Smooth muscle cell (in vitro differentiated cells): ENCODE measurements around the gene GATA2. TPM values are rescaled to one million over a fixed set of nuclear protein-coding genes. Genes with fewer than 3 reads are reported as not detected.

ENCODE experiments used
- DNase-seq: peaks from one replicate; lab custom pipeline; 2025; ENCODE audit not compliant: unreplicated experiment; lab: John Stamatoyannopoulos, UW
- H2AFZ ChIP-seq: fragments of 200-600 bp; sonication (generic); 2 replicates; pipeline ENCODE4 v1.6.0; 2016; ENCODE audit warnings: antibody characterized with exemption, low read depth, mild to moderate bottlenecking
- H3F3A ChIP-seq: fragments of 200-600 bp; sonication (generic); 2 replicates; pipeline ENCODE4 v1.6.0; 2017; ENCODE audit warnings: antibody characterized with exemption, low read depth
- H3K27ac ChIP-seq: fragments of 200-600 bp; sonication (generic); 2 replicates; pipeline ENCODE4 v1.5.1; 2016; ENCODE audit warnings: low read depth, mild to moderate bottlenecking
- H3K27me3 ChIP-seq: fragments of 200-600 bp; sonication (generic); 2 replicates; pipeline ENCODE4 v1.6.1; 2016; ENCODE audit warnings: low read depth, mild to moderate bottlenecking
- H3K36me3 ChIP-seq: fragments of 200-600 bp; sonication (generic); 2 replicates; pipeline ENCODE4 v1.5.1; 2016; ENCODE audit warnings: low read depth
- H3K4me1 ChIP-seq: fragments of 200-600 bp; sonication (generic); 2 replicates; pipeline ENCODE4 v1.5.1; 2016; ENCODE audit warnings: low read depth
- H3K4me2 ChIP-seq: fragments of 200-600 bp; sonication (generic); 2 replicates; pipeline ENCODE4 v1.6.0; 2016; ENCODE audit warnings: mild to moderate bottlenecking
- H3K4me3 ChIP-seq: fragments of 200-600 bp; sonication (generic); 2 replicates; pipeline ENCODE4 v1.5.1; 2016; ENCODE audit warnings: mild to moderate bottlenecking
- H3K79me2 ChIP-seq: fragments of 200-600 bp; sonication (generic); 2 replicates; pipeline ENCODE4 v1.6.0; 2016; ENCODE audit warnings: low read depth, mild to moderate bottlenecking
- H3K9ac ChIP-seq: fragments of 200-600 bp; sonication (generic); 2 replicates; pipeline ENCODE4 v1.6.0; 2016; ENCODE audit warnings: low read depth
- H3K9me3 ChIP-seq: fragments of 200-600 bp; sonication (generic); replicated peaks from 2 replicates; pipeline ENCODE4 v1.5.1; 2016; ENCODE audit warnings: low read depth
- H4K20me1 ChIP-seq: fragments of 200-600 bp; sonication (generic); 2 replicates; pipeline ENCODE4 v1.6.0; 2016; ENCODE audit warnings: low read depth
- CTCF ChIP-seq: fragments of 200-600 bp; sonication (generic); IDR thresholded peaks from 2 replicates; pipeline ENCODE4 v1.5.1; 2017; ENCODE audit warnings: borderline replicate concordance, mild to moderate bottlenecking, antibody characterized with exemption; ENCODE audit not compliant: insufficient read depth, poor library complexity, severe bottlenecking
- WGBS: methylation state at CpG from one replicate; pipeline ENCODE4 v1.1.7; 2016; ENCODE audit warnings: low lambda C conversion rate; 5-methylcytosine and 5-hydroxymethylcytosine counted together
- polyA plus RNA-seq: library from polyadenylated mRNA; unstranded; fragments of >200 nt; fragmentation: Nextera tagmentation; extraction: Ambion mirVana; gene quantifications from 2 replicates; pipeline ENCODE4 v1.2.1, GENCODE V29; 2016
- total RNA-seq: library from RNA; depleted of rRNA; stranded (reverse); fragments of >200 nt; gene quantifications from 2 replicates; pipeline ENCODE4 v1.2.3, GENCODE V29; 2014

The GATA2 gene
- total and polyA plus RNA-seq, 2 experiments from 2014 or later, result 5.8 to 6.8 TPM

- no peak overlapping the region for H3K27ac ChIP-seq
- no peak overlapping the region for H3K9ac ChIP-seq
- H2AFZ ChIP-seq, result no peak overlapping the region
- H3K9me3 ChIP-seq, result no peaks in the 10 kb centered on the region
- no peaks in the 10 kb centered on the region for H3F3A ChIP-seq
- H3K36me3 ChIP-seq, result no peaks in the 10 kb centered on the region
- H3K4me1 ChIP-seq, result no peaks in the 10 kb centered on the region
- H4K20me1 ChIP-seq, result no peaks in the 10 kb centered on the region
- no peak for DNase-seq
- no peak overlapping the region for H3K4me2 ChIP-seq
- H3K79me2 ChIP-seq, result no peaks in the 10 kb centered on the region
- no peak overlapping the region for H3K4me3 ChIP-seq
- 56% methylated on average over 6 of the region's 6 CpGs for WGBS
- TF ChIP-seq CTCF, result no peak
- H3K27me3 ChIP-seq, result peaks cover 6% of the 10 kb centered on the region
These were observed 19.9 kb downstream of the GATA2 start for GRCh38 chr3:128473180-128473519.

- H3K9ac ChIP-seq, result no peak overlapping the region
- peaks cover 6% of the 10 kb centered on the region for H3K27me3 ChIP-seq
- WGBS, result 86% methylated on average over 13 of the region's 13 CpGs
These were observed 20.4 kb downstream of the GATA2 start for GRCh38 chr3:128472449-128473179.

GRCh38 chr3:128471720-128472119 is 21.3 kb downstream of the GATA2 start:
- no peaks in the 10 kb centered on the region for H3K9me3 ChIP-seq
- DNase-seq, result no peak
- WGBS, result 80% methylated on average over 3 of the region's 3 CpGs
- H3K36me3 ChIP-seq, result no peaks in the 10 kb centered on the region
- no peak overlapping the region for H3K4me3 ChIP-seq
- H3F3A ChIP-seq, result no peaks in the 10 kb centered on the region
- H3K9ac ChIP-seq, result no peak overlapping the region
- no peaks in the 10 kb centered on the region for H3K4me1 ChIP-seq
- no peaks in the 10 kb centered on the region for H4K20me1 ChIP-seq
- no peak overlapping the region for H3K4me2 ChIP-seq
- H3K27ac ChIP-seq, result no peak overlapping the region
- no peak overlapping the region for H2AFZ ChIP-seq
- H3K79me2 ChIP-seq, result no peaks in the 10 kb centered on the region
- TF ChIP-seq CTCF, result no peak
- peaks cover 9% of the 10 kb centered on the region for H3K27me3 ChIP-seq

More at GRCh38 chr3:128472449-128473179, 20.4 kb downstream of the GATA2 start:
- DNase-seq, result no peak
- TF ChIP-seq CTCF, result no peak
- Histone ChIP-seq H3K79me2 (no peaks in the 10 kb centered on the region), H3K27ac (no peak overlapping the region), H2AFZ (no peak overlapping the region), H4K20me1 (no peaks in the 10 kb centered on the region), H3K4me2 (no peak overlapping the region), H3K4me1 (no peaks in the 10 kb centered on the region), H3F3A (no peaks in the 10 kb centered on the region), H3K4me3 (no peak overlapping the region), H3K36me3 (no peaks in the 10 kb centered on the region), H3K9me3 (no peaks in the 10 kb centered on the region)

- Histone ChIP-seq H3K9me3 (no peaks in the 10 kb centered on the region), H3K27me3 (peaks cover 12% of the 10 kb centered on the region), H2AFZ (no peak overlapping the region), H3K79me2 (no peaks in the 10 kb centered on the region), H3F3A (no peaks in the 10 kb centered on the region), H4K20me1 (no peaks in the 10 kb centered on the region), H3K36me3 (no peaks in the 10 kb centered on the region), H3K4me3 (no peak overlapping the region), H3K4me1 (no peaks in the 10 kb centered on the region), H3K27ac (no peak overlapping the region), H3K4me2 (no peak overlapping the region), H3K9ac (no peak overlapping the region)
- WGBS, result 70% methylated on average over 2 of the region's 2 CpGs
- no peak for DNase-seq
- no peak for TF ChIP-seq CTCF
These were observed 21.9 kb downstream of the GATA2 start for GRCh38 chr3:128471110-128471509.
